MV-4-11 (cell line): Measurements from ENCODE around the gene CYP27B1.
A peak's percentile ranks its signal among the peaks of the same experiment; 100 is the strongest.

Experiments
- DNase-seq: peaks from one replicate; lab custom pipeline; 2025; lab: John Stamatoyannopoulos, UW

CYP27B1 gene

GRCh38 chr12:57766464-57767304 is at the start of gene CYP27B1:
CYP27B1 (minus strand) TSS chr12:57767078; CDS start chr12:57767041, 37 bp downstream.
- peak; percentile 19 for DNase-seq

- DNase-seq, result no peak
Observed at GRCh38 chr12:57816001-57816854, 49.4 kb upstream of the CYP27B1 start.

- no peak for DNase-seq
Observed at GRCh38 chr12:57815177-57816000, 48.5 kb upstream of the CYP27B1 start.

GRCh38 chr12:57813971-57814772 is 47.3 kb upstream of the CYP27B1 start:
- no peak for DNase-seq

GRCh38 chr12:57813111-57813970 is 46.5 kb upstream of the CYP27B1 start:
- no peak for DNase-seq

GRCh38 chr12:57811028-57811755 is 44.3 kb upstream of the CYP27B1 start:
- DNase-seq, result no peak

GRCh38 chr12:57810450-57810849 is 43.6 kb upstream of the CYP27B1 start:
- peak; percentile 10 for DNase-seq

GRCh38 chr12:57809425-57809824 is 42.5 kb upstream of the CYP27B1 start:
- DNase-seq, result no peak

GRCh38 chr12:57808351-57808750 is 41.5 kb upstream of the CYP27B1 start:
- DNase-seq, result no peak

GRCh38 chr12:57807285-57807684 is 40.4 kb upstream of the CYP27B1 start:
- no peak for DNase-seq

GRCh38 chr12:57806677-57807076 is 39.8 kb upstream of the CYP27B1 start:
- no peak for DNase-seq

- DNase-seq, result peak; percentile 26
Observed at GRCh38 chr12:57803319-57803893, 36.5 kb upstream of the CYP27B1 start.

- no peak for DNase-seq
Observed at GRCh38 chr12:57802607-57803006, 35.7 kb upstream of the CYP27B1 start.

GRCh38 chr12:57800965-57801364 is 34.1 kb upstream of the CYP27B1 start:
- no peak for DNase-seq

- DNase-seq, result peak; percentile 51
Observed at GRCh38 chr12:57797933-57798332, 31.1 kb upstream of the CYP27B1 start.

- no peak for DNase-seq
Observed at GRCh38 chr12:57796996-57797395, 30.1 kb upstream of the CYP27B1 start.

GRCh38 chr12:57795354-57795753 is 28.5 kb upstream of the CYP27B1 start:
- no peak for DNase-seq

GRCh38 chr12:57793920-57794319 is 27.0 kb upstream of the CYP27B1 start:
- peak; percentile 43 for DNase-seq

GRCh38 chr12:57783861-57784260 is 17.0 kb upstream of the CYP27B1 start:
- no peak for DNase-seq
